ENCODE results near the gene APOD. TPM values are rescaled to one million over a fixed set of nuclear protein-coding genes. Genes with fewer than 3 reads are reported as not detected.
"Not testable (repeated sequence)": the region's sequence is repeated elsewhere in the genome, so short reads cannot be mapped to it uniquely, and the experiment has no call there.

APOD gene
- polyA plus RNA-seq (2013, experiment 1 of 2), result not detected
- not detected for polyA plus RNA-seq (2013, experiment 2 of 2)

GRCh38 chr3:195583831-195584542 lies at the start of gene APOD:
TSS of gene APOD (minus strand) at chr3:195583940. CDS start at chr3:195579461, 4,479 bp downstream.
- Histone ChIP-seq H3K18ac (ENCODE audit: low read length) (no peak within 1 kb of the TSS), H2BK5ac (ENCODE audit: low read length) (no peak within 1 kb of the TSS), H3K79me1 (ENCODE audit: low read depth, low read length) (no peaks in the 10 kb centered on the region), H3K23ac (ENCODE audit: low read depth, low read length, poor library complexity) (no peak within 1 kb of the TSS), H2AFZ (ENCODE audit: low read length) (no peak within 1 kb of the TSS), H3K4me2 (ENCODE audit: insufficient read depth, low read length, poor library complexity, severe bottlenecking) (no peak within 1 kb of the TSS), H3K27me3 (ENCODE audit: control insufficient read depth in 3 of 3, insufficient read depth in 3 of 3, low read depth in 1 of 3, low read length in 3 of 3) (peaks cover 0 to 2% (median 0%) of the 10 kb centered on the region in 3 experiments), H3K14ac (ENCODE audit: low read length) (no peak within 1 kb of the TSS), H2BK120ac (ENCODE audit: low read depth, low read length) (no peak within 1 kb of the TSS), H4K91ac (ENCODE audit: low read depth, low read length, poor library complexity) (no peak within 1 kb of the TSS), H3K36me3 (replicated peaks in 1 of 2; ENCODE audit: control insufficient read depth in 2 of 2, insufficient read depth in 2 of 2, low read length in 2 of 2) (no peaks in the 10 kb centered on the region), H3K27ac (replicated peaks; ENCODE audit: low read length) (no peak within 1 kb of the TSS), H4K8ac (ENCODE audit: low read depth, low read length) (no peak within 1 kb of the TSS), H3K9ac (ENCODE audit: low read depth, low read length, poor library complexity) (no peak within 1 kb of the TSS), H2BK15ac (ENCODE audit: low read length) (no peak within 1 kb of the TSS), H3K4ac (ENCODE audit: low read length) (no peak within 1 kb of the TSS), H3K4me1 (ENCODE audit: control insufficient read depth in 2 of 2, insufficient read depth in 1 of 2, low read depth in 1 of 2, low read length in 2 of 2) (no peaks in the 10 kb centered on the region), H2BK12ac (ENCODE audit: low read length) (no peak within 1 kb of the TSS), H3K9me3 (replicated peaks in 1 of 2; ENCODE audit: control insufficient read depth in 2 of 2, insufficient read depth in 1 of 2, low read depth in 1 of 2, low read length in 2 of 2) (peaks cover 0 to under 1% of the 10 kb centered on the region in 2 donors), H2AK5ac (ENCODE audit: low read depth, low read length) (no peak within 1 kb of the TSS), H3K4me3 (ENCODE audit: low read length in 2 of 2) (no peak within 1 kb of the TSS)
- no CpG with 5 or more reads among the region's 16 CpGs for WGBS, 2 donors (ENCODE audit: extremely low coverage in 2 of 2, insufficient read length in 2 of 2, insufficient replicate concordance in 1 of 2)
- DNase-seq (ENCODE audit: low spot score), result no peak

- not testable (repeated sequence) for H2AK5ac ChIP-seq (ENCODE audit: low read depth, low read length); H3K9ac ChIP-seq (ENCODE audit: low read depth, low read length, poor library complexity); H2AFZ ChIP-seq (ENCODE audit: low read length); H2BK5ac ChIP-seq (ENCODE audit: low read length); H3K9me3 ChIP-seq (replicated peaks in 1 of 2; ENCODE audit: control insufficient read depth in 2 of 2, insufficient read depth in 1 of 2, low read depth in 1 of 2, low read length in 2 of 2); H3K14ac ChIP-seq (ENCODE audit: low read length); H4K91ac ChIP-seq (ENCODE audit: low read depth, low read length, poor library complexity); H3K4me2 ChIP-seq (ENCODE audit: insufficient read depth, low read length, poor library complexity, severe bottlenecking); H3K18ac ChIP-seq (ENCODE audit: low read length); H3K4me1 ChIP-seq (ENCODE audit: control insufficient read depth in 2 of 2, insufficient read depth in 1 of 2, low read depth in 1 of 2, low read length in 2 of 2); H2BK12ac ChIP-seq (ENCODE audit: low read length); H2BK15ac ChIP-seq (ENCODE audit: low read length); DNase-seq (ENCODE audit: low spot score); H3K23ac ChIP-seq (ENCODE audit: low read depth, low read length, poor library complexity); H3K27ac ChIP-seq (replicated peaks; ENCODE audit: low read length); H4K8ac ChIP-seq (ENCODE audit: low read depth, low read length); H3K36me3 ChIP-seq (replicated peaks in 1 of 2; ENCODE audit: control insufficient read depth in 2 of 2, insufficient read depth in 2 of 2, low read length in 2 of 2); H3K27me3 ChIP-seq (ENCODE audit: control insufficient read depth in 3 of 3, insufficient read depth in 3 of 3, low read depth in 1 of 3, low read length in 3 of 3); H2BK120ac ChIP-seq (ENCODE audit: low read depth, low read length); H3K79me1 ChIP-seq (ENCODE audit: low read depth, low read length); H3K4ac ChIP-seq (ENCODE audit: low read length); H3K4me3 ChIP-seq (ENCODE audit: low read length in 2 of 2)
- no CpG with 5 or more reads among the region's 3 CpGs for WGBS, 2 donors (ENCODE audit: extremely low coverage in 2 of 2, insufficient read length in 2 of 2, insufficient replicate concordance in 1 of 2)
Measured at GRCh38 chr3:195633351-195633750, 49.6 kb upstream of the APOD start.

GRCh38 chr3:195632501-195633185 lies 48.9 kb upstream of the APOD start:
- not testable (repeated sequence) for H4K8ac ChIP-seq (ENCODE audit: low read depth, low read length); H3K9ac ChIP-seq (ENCODE audit: low read depth, low read length, poor library complexity); H3K4me3 ChIP-seq (ENCODE audit: low read length in 2 of 2); DNase-seq (ENCODE audit: low spot score); H2AFZ ChIP-seq (ENCODE audit: low read length); H3K9me3 ChIP-seq (replicated peaks in 1 of 2; ENCODE audit: control insufficient read depth in 2 of 2, insufficient read depth in 1 of 2, low read depth in 1 of 2, low read length in 2 of 2); H2BK15ac ChIP-seq (ENCODE audit: low read length); H3K4me2 ChIP-seq (ENCODE audit: insufficient read depth, low read length, poor library complexity, severe bottlenecking); H3K27me3 ChIP-seq (ENCODE audit: control insufficient read depth in 3 of 3, insufficient read depth in 3 of 3, low read depth in 1 of 3, low read length in 3 of 3); H4K91ac ChIP-seq (ENCODE audit: low read depth, low read length, poor library complexity); H3K14ac ChIP-seq (ENCODE audit: low read length); H2AK5ac ChIP-seq (ENCODE audit: low read depth, low read length); H2BK120ac ChIP-seq (ENCODE audit: low read depth, low read length); H3K36me3 ChIP-seq (replicated peaks in 1 of 2; ENCODE audit: control insufficient read depth in 2 of 2, insufficient read depth in 2 of 2, low read length in 2 of 2); H3K27ac ChIP-seq (replicated peaks; ENCODE audit: low read length); H3K4ac ChIP-seq (ENCODE audit: low read length); H2BK12ac ChIP-seq (ENCODE audit: low read length); H3K23ac ChIP-seq (ENCODE audit: low read depth, low read length, poor library complexity); H3K79me1 ChIP-seq (ENCODE audit: low read depth, low read length); H2BK5ac ChIP-seq (ENCODE audit: low read length); H3K18ac ChIP-seq (ENCODE audit: low read length); H3K4me1 ChIP-seq (ENCODE audit: control insufficient read depth in 2 of 2, insufficient read depth in 1 of 2, low read depth in 1 of 2, low read length in 2 of 2)
- no CpG with 5 or more reads among the region's 19 CpGs for WGBS, 2 donors (ENCODE audit: extremely low coverage in 2 of 2, insufficient read length in 2 of 2, insufficient replicate concordance in 1 of 2)

- not testable (repeated sequence) for H4K91ac ChIP-seq (ENCODE audit: low read depth, low read length, poor library complexity); H2BK15ac ChIP-seq (ENCODE audit: low read length); H3K36me3 ChIP-seq (replicated peaks in 1 of 2; ENCODE audit: control insufficient read depth in 2 of 2, insufficient read depth in 2 of 2, low read length in 2 of 2); H3K4ac ChIP-seq (ENCODE audit: low read length); H3K4me3 ChIP-seq (ENCODE audit: low read length in 2 of 2); H3K4me1 ChIP-seq (ENCODE audit: control insufficient read depth in 2 of 2, insufficient read depth in 1 of 2, low read depth in 1 of 2, low read length in 2 of 2); H4K8ac ChIP-seq (ENCODE audit: low read depth, low read length); H3K14ac ChIP-seq (ENCODE audit: low read length); H2BK120ac ChIP-seq (ENCODE audit: low read depth, low read length); H2BK5ac ChIP-seq (ENCODE audit: low read length); DNase-seq (ENCODE audit: low spot score); H3K9ac ChIP-seq (ENCODE audit: low read depth, low read length, poor library complexity); H3K18ac ChIP-seq (ENCODE audit: low read length); H3K23ac ChIP-seq (ENCODE audit: low read depth, low read length, poor library complexity); H2AK5ac ChIP-seq (ENCODE audit: low read depth, low read length); H3K27ac ChIP-seq (replicated peaks; ENCODE audit: low read length); H3K4me2 ChIP-seq (ENCODE audit: insufficient read depth, low read length, poor library complexity, severe bottlenecking); H2BK12ac ChIP-seq (ENCODE audit: low read length); H2AFZ ChIP-seq (ENCODE audit: low read length); H3K79me1 ChIP-seq (ENCODE audit: low read depth, low read length); H3K9me3 ChIP-seq (replicated peaks in 1 of 2; ENCODE audit: control insufficient read depth in 2 of 2, insufficient read depth in 1 of 2, low read depth in 1 of 2, low read length in 2 of 2)
- peaks cover 0 to 14% (median 0%) of the 10 kb centered on the region in 3 experiments for H3K27me3 ChIP-seq (ENCODE audit: control insufficient read depth in 3 of 3, insufficient read depth in 3 of 3, low read depth in 1 of 3, low read length in 3 of 3)
- no CpG with 5 or more reads among the region's 20 CpGs for WGBS, 2 donors (ENCODE audit: extremely low coverage in 2 of 2, insufficient read length in 2 of 2, insufficient replicate concordance in 1 of 2)
Measured at GRCh38 chr3:195632046-195632445, 48.3 kb upstream of the APOD start.

Data from neuronal stem cell (in vitro differentiated cells).